ENCODE data around the gene MT2A.
A peak's percentile ranks its signal among the peaks of the same experiment; 100 is the strongest.

MT2A gene

DNA sequence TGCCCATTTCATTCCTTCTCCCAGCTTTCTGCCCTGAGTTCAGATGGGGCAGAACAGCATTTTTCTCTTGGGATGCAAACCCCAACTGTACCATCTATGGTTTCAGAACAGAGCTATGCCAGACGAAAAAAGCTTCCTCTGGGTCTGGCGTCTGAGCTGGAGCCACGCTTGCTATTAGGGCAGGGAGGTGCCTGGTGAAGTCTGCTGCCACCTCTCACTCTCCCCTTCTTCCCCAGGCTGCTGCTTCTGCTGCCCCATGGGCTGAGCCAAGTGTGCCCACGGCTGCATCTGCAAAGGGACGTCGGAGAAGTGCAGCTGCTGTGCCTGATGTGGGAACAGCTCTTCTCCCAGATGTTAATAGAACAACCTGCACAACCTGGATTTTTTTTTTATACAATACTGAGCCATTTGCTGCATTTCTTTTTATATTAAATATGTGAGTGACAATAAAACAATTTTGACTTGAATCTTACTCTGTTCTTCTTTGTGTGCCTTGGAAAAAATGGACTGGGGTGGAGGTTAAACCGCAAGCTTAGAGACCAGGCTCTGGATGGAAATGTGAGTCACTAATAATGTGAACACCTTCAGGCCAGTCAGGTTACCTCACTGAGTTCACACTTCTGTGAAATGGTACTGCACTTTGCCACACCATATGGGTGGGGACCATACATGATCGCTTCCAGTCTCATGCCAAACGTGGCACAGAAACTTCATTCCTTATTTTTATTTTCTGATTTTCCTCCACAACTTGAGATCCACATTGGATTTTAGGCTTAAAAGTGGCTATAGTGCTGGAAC lies 28.4 kb downstream of the MT2A start:
- TF ChIP-seq, protein P1, sequence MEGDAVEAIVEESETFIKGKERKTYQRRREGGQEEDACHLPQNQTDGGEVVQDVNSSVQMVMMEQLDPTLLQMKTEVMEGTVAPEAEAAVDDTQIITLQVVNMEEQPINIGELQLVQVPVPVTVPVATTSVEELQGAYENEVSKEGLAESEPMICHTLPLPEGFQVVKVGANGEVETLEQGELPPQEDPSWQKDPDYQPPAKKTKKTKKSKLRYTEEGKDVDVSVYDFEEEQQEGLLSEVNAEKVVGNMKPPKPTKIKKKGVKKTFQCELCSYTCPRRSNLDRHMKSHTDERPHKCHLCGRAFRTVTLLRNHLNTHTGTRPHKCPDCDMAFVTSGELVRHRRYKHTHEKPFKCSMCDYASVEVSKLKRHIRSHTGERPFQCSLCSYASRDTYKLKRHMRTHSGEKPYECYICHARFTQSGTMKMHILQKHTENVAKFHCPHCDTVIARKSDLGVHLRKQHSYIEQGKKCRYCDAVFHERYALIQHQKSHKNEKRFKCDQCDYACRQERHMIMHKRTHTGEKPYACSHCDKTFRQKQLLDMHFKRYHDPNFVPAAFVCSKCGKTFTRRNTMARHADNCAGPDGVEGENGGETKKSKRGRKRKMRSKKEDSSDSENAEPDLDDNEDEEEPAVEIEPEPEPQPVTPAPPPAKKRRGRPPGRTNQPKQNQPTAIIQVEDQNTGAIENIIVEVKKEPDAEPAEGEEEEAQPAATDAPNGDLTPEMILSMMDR (IDR thresholded peaks at IDR 0.05; ENCODE audit: low read depth, low read length) = no peak
- in situ Hi-C loops (cut with HindIII; ENCODE audit: low sequenced_read_pairs) = no loop called here
- DNase-seq (ENCODE audit: low read depth, low spot score) = no peak
- H3K4me3 ChIP-seq (ENCODE audit: low read depth, low read length) = no peak overlapping the region

GRCh38 chr16:56637814-56638750 lies 29.7 kb downstream of the MT2A start, which contains the start of gene MT1A:
Gene MT1A, plus strand, starts transcription at chr16:56638666. Its CDS starts 73 bp downstream, at chr16:56638739.
- DNase-seq (ENCODE audit: low read depth, low spot score) = peak; percentile 30
- TF ChIP-seq, protein P1 (IDR thresholded peaks at IDR 0.05; ENCODE audit: low read depth, low read length) = no peak
- in situ Hi-C loops (cut with HindIII; ENCODE audit: low sequenced_read_pairs) = no loop called here
- H3K4me3 ChIP-seq (ENCODE audit: low read depth, low read length) = peak within 1 kb of the TSS; percentile 51

GRCh38 chr16:56639045-56639444 lies 30.7 kb downstream of the MT2A start:
- in situ Hi-C loops (cut with HindIII; ENCODE audit: low sequenced_read_pairs) = no loop called here
- DNase-seq (ENCODE audit: low read depth, low spot score) = no peak
- TF ChIP-seq, protein P1 (IDR thresholded peaks at IDR 0.05; ENCODE audit: low read depth, low read length) = no peak
- H3K4me3 ChIP-seq (ENCODE audit: low read depth, low read length) = no peak overlapping the region

- no peak for DNase-seq (ENCODE audit: low read depth, low spot score)
- H3K4me3 ChIP-seq (ENCODE audit: low read depth, low read length) = no peak overlapping the region
- TF ChIP-seq, protein P1 (IDR thresholded peaks at IDR 0.05; ENCODE audit: low read depth, low read length) = no peak
- in situ Hi-C loops (cut with HindIII; ENCODE audit: low sequenced_read_pairs) = no loop called here
Measured at GRCh38 chr16:56640076-56640475, 31.7 kb downstream of the MT2A start.

- TF ChIP-seq, protein P1 (IDR thresholded peaks at IDR 0.05; ENCODE audit: low read depth, low read length) = no peak
- in situ Hi-C loops (cut with HindIII; ENCODE audit: low sequenced_read_pairs) = no loop called here
- DNase-seq (ENCODE audit: low read depth, low spot score) = no peak
- no peak overlapping the region for H3K4me3 ChIP-seq (ENCODE audit: low read depth, low read length)
Measured at GRCh38 chr16:56641166-56641565, 32.8 kb downstream of the MT2A start.

- DNase-seq (ENCODE audit: low read depth, low spot score) = no peak
- in situ Hi-C loops (cut with HindIII; ENCODE audit: low sequenced_read_pairs) = no loop called here
- TF ChIP-seq, protein P1 (IDR thresholded peaks at IDR 0.05; ENCODE audit: low read depth, low read length) = peak; percentile 45
Measured at GRCh38 chr16:56643080-56643778, 34.8 kb downstream of the MT2A start.

More at GRCh38 chr16:56643080-56643778, 34.8 kb downstream of the MT2A start:
- peak overlapping the region; percentile 23 for H3K4me3 ChIP-seq (ENCODE audit: low read depth, low read length)
